ENCODE results near the gene ZBTB16. TPM values are rescaled to one million over a fixed set of nuclear protein-coding genes. Genes with fewer than 3 reads are reported as not detected.

ZBTB16 gene
- total and polyA plus RNA-seq, 7 donors, result 9.9 to 197 (median 99.5) TPM

GRCh38 chr11:114215871-114216795 is 156.6 kb downstream of the ZBTB16 start:
- Histone ChIP-seq H3K27ac (no peak overlapping the region), H3K4me1 (peaks cover 0 to 71% (median 58%) of the 10 kb centered on the region in 4 donors), H3K4me3 (no peak overlapping the region), H3K9me3 (no peaks in the 10 kb centered on the region), H3K36me3 (peaks cover 0 to 28% (median 2%) of the 10 kb centered on the region in 4 donors), H3K27me3 (no peaks in the 10 kb centered on the region)
- WGBS, 2 donors, result 76 to 90% methylated on average over 6 of the region's 6 CpGs
- TF ChIP-seq CTCF (IDR thresholded peaks at IDR 0.05), result no peak
- peak in 1 of 4 donors; percentile 3 for TF ChIP-seq POLR2AphosphoS5 (IDR thresholded peaks at IDR 0.05)
- intact Hi-C loops (cut with DNase I), result no loop called here
- DNase-seq, result no peak

DNA sequence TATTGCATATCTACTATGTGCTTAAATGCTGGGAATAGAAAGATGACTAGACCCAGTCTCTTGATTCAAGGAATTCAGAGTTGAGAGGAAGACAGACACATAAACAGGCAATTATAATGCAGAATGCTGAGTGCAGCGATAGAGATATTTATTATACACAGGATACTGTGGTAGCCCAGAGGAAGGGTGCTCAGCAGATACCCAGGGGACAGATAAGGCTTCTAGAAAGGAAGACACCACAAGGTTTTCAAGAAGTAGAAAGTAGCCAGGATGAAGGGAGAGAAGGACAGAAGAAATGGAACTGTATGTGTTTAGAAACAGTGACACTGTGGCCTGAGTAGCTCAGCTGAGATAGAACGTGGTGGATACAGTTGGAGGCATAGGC is 157.3 kb downstream of the ZBTB16 start:
- Histone ChIP-seq H3K36me3 (peaks cover 0 to 26% (median 2%) of the 10 kb centered on the region in 4 donors), H3K9me3 (no peaks in the 10 kb centered on the region), H3K4me1 (peaks cover 0 to 75% (median 56%) of the 10 kb centered on the region in 4 donors), H3K27ac (no peak overlapping the region), H3K4me3 (no peak overlapping the region), H3K27me3 (no peaks in the 10 kb centered on the region)
- WGBS, 2 donors, result 56 to 91% methylated on average over 2 of the region's 2 CpGs
- no peak for TF ChIP-seq CTCF (IDR thresholded peaks at IDR 0.05)
- TF ChIP-seq EP300 (IDR thresholded peaks at IDR 0.05), result no peak
- no peak for TF ChIP-seq POLR2AphosphoS5 (IDR thresholded peaks at IDR 0.05)
- TF ChIP-seq POLR2A (IDR thresholded peaks at IDR 0.05), result no peak
- intact Hi-C loops (cut with DNase I), result no loop called here
- DNase-seq, result no peak

- Histone ChIP-seq H3K27ac (peak overlapping the region in 1 of 4 donors; percentile 70), H3K4me3 (no peak overlapping the region), H3K9me3 (no peaks in the 10 kb centered on the region), H3K4me1 (peaks cover 0 to 75% (median 54%) of the 10 kb centered on the region in 4 donors), H3K27me3 (no peaks in the 10 kb centered on the region), H3K36me3 (peaks cover 0 to 27% (median 6%) of the 10 kb centered on the region in 4 donors)
- intact Hi-C loops (cut with DNase I), result no loop called here
- 89 to 95% methylated on average over 3 of the region's 3 CpGs for WGBS, 2 donors
- no peak for DNase-seq
- no peak for TF ChIP-seq POLR2A (IDR thresholded peaks at IDR 0.05)
- no peak for TF ChIP-seq CTCF (IDR thresholded peaks at IDR 0.05)
- no peak for TF ChIP-seq EP300 (IDR thresholded peaks at IDR 0.05)
- no peak for TF ChIP-seq POLR2AphosphoS5 (IDR thresholded peaks at IDR 0.05)
Measured at GRCh38 chr11:114218508-114218907, 159.0 kb downstream of the ZBTB16 start.

- intact Hi-C loops (cut with DNase I), result no loop called here
- H3K4me3 ChIP-seq, result no peak overlapping the region
- peak overlapping the region in 3 of 4 donors; percentile 13 to 70 (median 61) for H3K27ac ChIP-seq
- WGBS, 2 donors, result 73 to 80% methylated on average over 6 of the region's 6 CpGs
- peaks cover 0 to 64% (median 52%) of the 10 kb centered on the region in 4 donors for H3K4me1 ChIP-seq
- no peaks in the 10 kb centered on the region for H3K9me3 ChIP-seq
- peaks cover 0 to 32% (median 6%) of the 10 kb centered on the region in 4 donors for H3K36me3 ChIP-seq
- no peak for DNase-seq
- H3K27me3 ChIP-seq, result no peaks in the 10 kb centered on the region
- TF ChIP-seq EP300 (IDR thresholded peaks at IDR 0.05) (peak in 1 of 4 donors; percentile 56), POLR2AphosphoS5 (IDR thresholded peaks at IDR 0.05) (peak in 3 of 4 donors; percentile 48 to 68 (median 62)), CTCF (IDR thresholded peaks at IDR 0.05) (no peak), POLR2A (IDR thresholded peaks at IDR 0.05) (no peak)
Measured at GRCh38 chr11:114219559-114220349, 160.2 kb downstream of the ZBTB16 start.

Measured in sigmoid colon (tissue), 7 donors.